Endothelial cell of umbilical vein (primary cell): ENCODE measurements around the gene GGT6.

ENCODE experiments used
- CTCF ChIP-seq, 2 donors: IDR thresholded peaks; 1 replicate in 1 of 2; 2 replicates in 1 of 2; pipeline ENCODE4 v1.5.1; 2011; ENCODE audit warnings: low read length in 2 of 2, mild to moderate bottlenecking in 2 of 2, moderate library complexity in 2 of 2, control low read depth in 1 of 2, inconsistent platforms in 1 of 2, low read depth in 1 of 2; ENCODE audit not compliant: insufficient read depth in 1 of 2; ENCODE audit errors: extremely low read depth in 1 of 2
- MYC ChIP-seq: IDR thresholded peaks from one replicate; pipeline ENCODE4 v1.6.1; 2011; ENCODE audit warnings: mild to moderate bottlenecking, low read depth, low read length

- no peak for TF ChIP-seq MYC
- TF ChIP-seq CTCF (IDR thresholded peaks at IDR 0.05; ENCODE audit: extremely low read depth in 1 of 2, insufficient read depth in 1 of 2, low read depth in 1 of 2, low read length in 2 of 2) = no peak
Observed at GRCh38 chr17:4544951-4545216, 15.5 kb downstream of the GGT6 start.
